Fibroblast of lung (primary cell): Measurements from ENCODE around the gene PIGC. TPM values are rescaled to one million over a fixed set of nuclear protein-coding genes. Genes with fewer than 3 reads are reported as not detected.

Experiments used
- DNase-seq, 2 donors: peaks; one replicate each; pipeline versions ENCODE4 v3.0.0 to v3.0.0-alpha.2; 2010; ENCODE audit warnings: low read depth in 2 of 2
- H2AFZ ChIP-seq: 2 replicates; pipeline ENCODE4 v1.5.1; 2012; ENCODE audit warnings: low read length, control low read depth, inconsistent platforms
- H3K27ac ChIP-seq: 2 replicates; pipeline ENCODE4 v1.5.1; 2011; ENCODE audit warnings: low read length, control low read depth; ENCODE audit not compliant: insufficient read depth
- H3K27me3 ChIP-seq: 2 replicates; pipeline ENCODE4 v1.5.1; 2011; ENCODE audit warnings: mild to moderate bottlenecking, low read length; ENCODE audit not compliant: control insufficient read depth, insufficient read depth
- H3K36me3 ChIP-seq: 2 replicates; pipeline ENCODE4 v1.5.1; 2011; ENCODE audit warnings: low read length; ENCODE audit not compliant: control insufficient read depth, insufficient read depth
- H3K4me1 ChIP-seq: 2 replicates; pipeline ENCODE4 v1.5.1; 2011; ENCODE audit warnings: low read length; ENCODE audit not compliant: control insufficient read depth, insufficient read depth; ENCODE audit errors: extremely low read depth
- H3K4me2 ChIP-seq: 2 replicates; pipeline ENCODE4 v1.5.1; 2011; ENCODE audit warnings: low read length, control low read depth; ENCODE audit not compliant: insufficient read depth; ENCODE audit errors: extremely low read depth
- H3K4me3 ChIP-seq, 4 experiments: fragments of 200-600 bp in 1 of 4; sonication (generic) in 1 of 4; replicated peaks in 1 of 4; 2 replicates each; pipeline ENCODE4 v1.5.1; 2011 to 2016; ENCODE audit warnings: low read length in 4 of 4, low read depth in 3 of 4, mild to moderate bottlenecking in 3 of 4, control low read depth in 2 of 4, inconsistent platforms in 1 of 4, mixed read lengths in 1 of 4; ENCODE audit not compliant: insufficient read depth in 1 of 4; ENCODE audit errors: control extremely low read depth in 1 of 4
- H3K79me2 ChIP-seq: 2 replicates; pipeline ENCODE4 v1.5.1; 2012; ENCODE audit warnings: mild to moderate bottlenecking, low read length, inconsistent platforms; ENCODE audit not compliant: control insufficient read depth, insufficient read depth
- H3K9ac ChIP-seq: 2 replicates; pipeline ENCODE4 v1.5.1; 2011; ENCODE audit warnings: mild to moderate bottlenecking, low read length, control low read depth; ENCODE audit not compliant: insufficient read depth
- H3K9me3 ChIP-seq: 2 replicates; pipeline ENCODE4 v1.5.1; 2012; ENCODE audit warnings: low read depth, low read length; ENCODE audit not compliant: control insufficient read depth, insufficient read depth
- H4K20me1 ChIP-seq: 2 replicates; pipeline ENCODE4 v1.5.1; 2011; ENCODE audit warnings: low read length; ENCODE audit not compliant: control insufficient read depth, insufficient read depth; ENCODE audit errors: extremely low read depth
- EZH2 ChIP-seq: IDR thresholded peaks from 2 replicates; pipeline ENCODE4 v1.5.1; 2012; ENCODE audit warnings: low read length, control low read depth, mild to moderate bottlenecking; ENCODE audit errors: missing control alignments
- polyA plus RNA-seq, 2 donors: library from polyadenylated mRNA; depleted of rRNA in 1 of 2; stranded (reverse) in 1 of 2; unstranded in 1 of 2; fragments of >200 nt; gene quantifications; 2 replicates each; pipeline ENCODE4 v1.2.1, GENCODE V29; 2011 to 2012; ENCODE audit warnings: missing spikeins in 1 of 2
- total RNA-seq: library from RNA; depleted of rRNA; stranded (reverse); fragments of >200 nt; gene quantifications from 2 replicates; pipeline ENCODE4 v1.2.1, GENCODE V29; 2014
- TF ChIP-seq, protein P1 (sequence below), 2 donors: IDR thresholded peaks in 1 of 2; conservative IDR thresholded peaks in 1 of 2; 1 replicate in 1 of 2; 2 replicates in 1 of 2; pipeline ENCODE4 v1.5.1; 2011 to 2012; ENCODE audit warnings: low read length in 2 of 2, control low read depth in 1 of 2, inconsistent platforms in 1 of 2, low read depth in 1 of 2, mild to moderate bottlenecking in 1 of 2

Gene PIGC
- total and polyA plus RNA-seq, 2 donors (not counting 1 experiment from before 2014, with no cell fraction given), result 20.3 to 28.9 TPM

- Histone ChIP-seq H3K9ac (no peak overlapping the region), H3K9me3 (no peaks in the 10 kb centered on the region), H3K27me3 (no peaks in the 10 kb centered on the region), H3K4me1 (no peaks in the 10 kb centered on the region), H3K4me2 (no peak overlapping the region), H2AFZ (no peak overlapping the region), H4K20me1 (no peaks in the 10 kb centered on the region), H3K27ac (no peak overlapping the region), H3K4me3 (no peak overlapping the region), H3K36me3 (no peaks in the 10 kb centered on the region), H3K79me2 (no peaks in the 10 kb centered on the region)
- DNase-seq, result no peak
- no peak for TF ChIP-seq EZH2
- TF ChIP-seq, protein P1, sequence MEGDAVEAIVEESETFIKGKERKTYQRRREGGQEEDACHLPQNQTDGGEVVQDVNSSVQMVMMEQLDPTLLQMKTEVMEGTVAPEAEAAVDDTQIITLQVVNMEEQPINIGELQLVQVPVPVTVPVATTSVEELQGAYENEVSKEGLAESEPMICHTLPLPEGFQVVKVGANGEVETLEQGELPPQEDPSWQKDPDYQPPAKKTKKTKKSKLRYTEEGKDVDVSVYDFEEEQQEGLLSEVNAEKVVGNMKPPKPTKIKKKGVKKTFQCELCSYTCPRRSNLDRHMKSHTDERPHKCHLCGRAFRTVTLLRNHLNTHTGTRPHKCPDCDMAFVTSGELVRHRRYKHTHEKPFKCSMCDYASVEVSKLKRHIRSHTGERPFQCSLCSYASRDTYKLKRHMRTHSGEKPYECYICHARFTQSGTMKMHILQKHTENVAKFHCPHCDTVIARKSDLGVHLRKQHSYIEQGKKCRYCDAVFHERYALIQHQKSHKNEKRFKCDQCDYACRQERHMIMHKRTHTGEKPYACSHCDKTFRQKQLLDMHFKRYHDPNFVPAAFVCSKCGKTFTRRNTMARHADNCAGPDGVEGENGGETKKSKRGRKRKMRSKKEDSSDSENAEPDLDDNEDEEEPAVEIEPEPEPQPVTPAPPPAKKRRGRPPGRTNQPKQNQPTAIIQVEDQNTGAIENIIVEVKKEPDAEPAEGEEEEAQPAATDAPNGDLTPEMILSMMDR (conservative IDR thresholded peaks at IDR 0.05 in 1 of 2, IDR thresholded peaks at IDR 0.05 in 1 of 2; ENCODE audit: low read depth in 1 of 2, low read length in 2 of 2), result no peak
These were observed 50.5 kb downstream of the PIGC start for GRCh38 chr1:172393354-172393753.

DNA sequence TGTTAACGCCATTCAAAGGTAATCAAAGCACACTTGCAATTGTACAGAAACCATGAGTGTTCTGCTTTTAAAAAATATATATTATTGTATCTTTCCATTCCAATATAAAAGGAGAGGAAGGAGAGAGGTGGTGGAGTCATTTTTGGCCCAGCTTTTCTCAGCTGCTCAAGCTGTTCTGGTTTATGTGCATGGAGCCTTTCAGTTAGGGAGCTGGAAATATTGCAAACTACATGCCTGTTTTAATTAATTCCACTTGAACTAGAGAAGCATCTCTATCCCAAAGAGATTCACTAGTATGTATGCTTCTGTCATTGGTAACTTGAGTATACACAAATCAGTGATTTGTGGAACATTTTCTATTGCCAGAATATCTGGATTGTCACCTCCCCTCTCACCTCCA, 51.9 kb downstream of the PIGC start:
- TF ChIP-seq, protein P1 (conservative IDR thresholded peaks at IDR 0.05 in 1 of 2, IDR thresholded peaks at IDR 0.05 in 1 of 2; ENCODE audit: low read depth in 1 of 2, low read length in 2 of 2), result no peak
- no peak for TF ChIP-seq EZH2
- no peaks in the 10 kb centered on the region for H3K4me1 ChIP-seq
- H3K27ac ChIP-seq, result no peak overlapping the region
- H3K27me3 ChIP-seq, result no peaks in the 10 kb centered on the region
- H3K36me3 ChIP-seq, result no peaks in the 10 kb centered on the region
- no peak overlapping the region for H3K9ac ChIP-seq
- no peak for DNase-seq
- no peaks in the 10 kb centered on the region for H3K79me2 ChIP-seq
- H3K4me3 ChIP-seq, result no peak overlapping the region
- H3K4me2 ChIP-seq, result no peak overlapping the region
- no peaks in the 10 kb centered on the region for H4K20me1 ChIP-seq
- H3K9me3 ChIP-seq, result no peaks in the 10 kb centered on the region
- no peak overlapping the region for H2AFZ ChIP-seq

Other genes starting within 250 kb of the PIGC start
- gene C1orf105, start 23.4 kb downstream of the PIGC start, total RNA-seq, result not detected in 2 replicates
- not detected in 2 replicates for gene C1orf105, start 23.4 kb downstream of the PIGC start, polyA plus RNA-seq
- gene SUCO, start 89.1 kb upstream of the PIGC start, total RNA-seq, result 22.6 and 25.8 TPM in 2 replicates
- 17.1 and 20.4 TPM in 2 replicates for gene SUCO, start 89.1 kb upstream of the PIGC start, polyA plus RNA-seq
- gene FASLG, start 215.0 kb upstream of the PIGC start, total RNA-seq, result not detected in 2 replicates
- not detected in 2 replicates for gene FASLG, start 215.0 kb upstream of the PIGC start, polyA plus RNA-seq